ENCODE measurements around the gene WASF2.

DNA sequence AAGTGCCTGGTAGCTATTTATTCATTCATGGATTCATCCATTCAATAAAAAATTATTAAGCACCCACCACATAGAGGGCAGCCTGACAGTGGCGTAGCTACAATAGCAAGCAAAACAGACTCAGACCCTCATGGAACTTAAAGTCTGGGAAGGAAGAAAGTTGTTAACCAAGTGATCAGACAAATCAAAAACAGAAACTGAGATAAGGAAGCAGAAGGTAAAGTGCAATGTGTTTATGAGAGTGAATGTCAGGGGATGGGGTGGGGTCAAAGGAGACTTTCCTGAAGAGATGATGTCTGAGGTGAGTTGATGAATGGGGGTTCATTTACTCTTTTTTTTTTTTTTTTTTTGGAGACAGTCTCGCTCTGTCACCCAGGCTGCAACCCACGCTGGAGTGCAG, 2.8 kb upstream of the WASF2 start:
- TF ChIP-seq, protein P1, sequence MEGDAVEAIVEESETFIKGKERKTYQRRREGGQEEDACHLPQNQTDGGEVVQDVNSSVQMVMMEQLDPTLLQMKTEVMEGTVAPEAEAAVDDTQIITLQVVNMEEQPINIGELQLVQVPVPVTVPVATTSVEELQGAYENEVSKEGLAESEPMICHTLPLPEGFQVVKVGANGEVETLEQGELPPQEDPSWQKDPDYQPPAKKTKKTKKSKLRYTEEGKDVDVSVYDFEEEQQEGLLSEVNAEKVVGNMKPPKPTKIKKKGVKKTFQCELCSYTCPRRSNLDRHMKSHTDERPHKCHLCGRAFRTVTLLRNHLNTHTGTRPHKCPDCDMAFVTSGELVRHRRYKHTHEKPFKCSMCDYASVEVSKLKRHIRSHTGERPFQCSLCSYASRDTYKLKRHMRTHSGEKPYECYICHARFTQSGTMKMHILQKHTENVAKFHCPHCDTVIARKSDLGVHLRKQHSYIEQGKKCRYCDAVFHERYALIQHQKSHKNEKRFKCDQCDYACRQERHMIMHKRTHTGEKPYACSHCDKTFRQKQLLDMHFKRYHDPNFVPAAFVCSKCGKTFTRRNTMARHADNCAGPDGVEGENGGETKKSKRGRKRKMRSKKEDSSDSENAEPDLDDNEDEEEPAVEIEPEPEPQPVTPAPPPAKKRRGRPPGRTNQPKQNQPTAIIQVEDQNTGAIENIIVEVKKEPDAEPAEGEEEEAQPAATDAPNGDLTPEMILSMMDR (IDR thresholded peaks at IDR 0.05; ENCODE audit: low read length) = no peak
- TF ChIP-seq EZH2 (IDR thresholded peaks at IDR 0.05; ENCODE audit: borderline replicate concordance, low read length) = no peak

Measured in OCI-LY1 (cell line).